Coronary artery (tissue), 2 donors: ENCODE measurements around the gene AQP2.
"Not testable (repeated sequence)": the region's sequence is repeated elsewhere in the genome, so short reads cannot be mapped to it uniquely, and the experiment has no call there.

Experiments
- DNase-seq: peaks from one replicate; pipeline ENCODE4 v3.0.0-alpha.2; 2017; ENCODE audit warnings: low spot score
- H3K27ac ChIP-seq, 2 donors: fragments of 200-600 bp; sonication (generic); one replicate each; pipeline ENCODE4 v1.5.1; 2016 to 2019
- H3K4me3 ChIP-seq: fragments of 200-600 bp; sonication (generic); 2 replicates; pipeline ENCODE4 v1.5.1; 2016; ENCODE audit warnings: mild to moderate bottlenecking, moderate library complexity
- CTCF ChIP-seq: fragments of 200-600 bp; sonication (generic); IDR thresholded peaks from one replicate; pipeline ENCODE4 v1.5.1; 2019; ENCODE audit warnings: antibody characterized with exemption

The AQP2 gene

GRCh38 chr12:49982246-49983087 is 31.9 kb downstream of the AQP2 start:
- Histone ChIP-seq H3K4me3 (no peak overlapping the region), H3K27ac (no peak overlapping the region)
- no peak for DNase-seq
- TF ChIP-seq CTCF: no peak

- H3K4me3 ChIP-seq: no peak overlapping the region
- H3K27ac ChIP-seq: no peak overlapping the region
- no peak for DNase-seq
- TF ChIP-seq CTCF: no peak
Measured at GRCh38 chr12:49983892-49984291, 33.4 kb downstream of the AQP2 start.

- no peak overlapping the region for H3K27ac ChIP-seq
- no peak for TF ChIP-seq CTCF
- H3K4me3 ChIP-seq: no peak overlapping the region
- DNase-seq: no peak
Measured at GRCh38 chr12:49984476-49985359, 34.2 kb downstream of the AQP2 start.

GRCh38 chr12:49985981-49986380 is 35.4 kb downstream of the AQP2 start:
- TF ChIP-seq CTCF: no peak
- DNase-seq: no peak
- Histone ChIP-seq H3K27ac (no peak overlapping the region), H3K4me3 (no peak overlapping the region)

- not testable (repeated sequence) for H3K27ac ChIP-seq, H3K4me3 ChIP-seq, DNase-seq
Measured at GRCh38 chr12:49986476-49986875, 35.9 kb downstream of the AQP2 start.

- no peak for TF ChIP-seq CTCF
- no peak overlapping the region for H3K27ac ChIP-seq
- H3K4me3 ChIP-seq: no peak overlapping the region
- DNase-seq: no peak
Measured at GRCh38 chr12:49987625-49988303, 37.2 kb downstream of the AQP2 start.

- not testable (repeated sequence) for H3K27ac ChIP-seq, H3K4me3 ChIP-seq, DNase-seq
Measured at GRCh38 chr12:49989400-49989799, 38.9 kb downstream of the AQP2 start.
